GM23338 (cell line): ENCODE measurements around the gene B4GALT5. TPM values are rescaled to one million over a fixed set of nuclear protein-coding genes. Genes with fewer than 3 reads are reported as not detected.

Experiments used
- ATAC-seq: fragments of 200-7000 bp; cut with Tn5 transposase; 3 replicates; pipeline ENCODE4 v1.9.1; 2020
- DNase-seq: peaks from one replicate; pipeline ENCODE4 v3.0.0-alpha.2; 2015; ENCODE audit warnings: low spot score
- H2AFZ ChIP-seq: fragments of 200-600 bp; sonication (generic); 2 replicates; pipeline ENCODE4 v1.8.0; 2016; ENCODE audit warnings: antibody characterized with exemption, mild to moderate bottlenecking, moderate library complexity
- H3F3A ChIP-seq: fragments of 200-600 bp; sonication (generic); replicated peaks from 2 replicates; pipeline ENCODE4 v1.8.0; 2017; ENCODE audit warnings: antibody characterized with exemption, mixed run types, low read depth
- H3K27ac ChIP-seq: fragments of 200-600 bp; sonication (generic); 2 replicates; pipeline ENCODE4 v1.6.1; 2016; ENCODE audit warnings: low read depth
- H3K27me3 ChIP-seq: fragments of 200-600 bp; sonication (generic); 2 replicates; pipeline ENCODE4 v1.8.0; 2016; ENCODE audit warnings: mild to moderate bottlenecking, mixed run types, moderate library complexity; ENCODE audit not compliant: insufficient read depth
- H3K36me3 ChIP-seq: fragments of 200-600 bp; sonication (generic); 2 replicates; pipeline ENCODE4 v1.8.0; 2016; ENCODE audit warnings: mild to moderate bottlenecking; ENCODE audit not compliant: insufficient read depth
- H3K4me1 ChIP-seq: fragments of 200-600 bp; sonication (generic); 2 replicates; pipeline ENCODE4 v1.8.0; 2016; ENCODE audit warnings: mild to moderate bottlenecking, moderate library complexity; ENCODE audit not compliant: insufficient read depth
- H3K4me2 ChIP-seq: fragments of 200-600 bp; sonication (generic); 2 replicates; pipeline ENCODE4 v1.7.1; 2017; ENCODE audit warnings: mixed run types
- H3K4me3 ChIP-seq: fragments of 200-600 bp; sonication (generic); 2 replicates; pipeline ENCODE4 v1.6.1; 2016; ENCODE audit warnings: mixed run types
- H3K79me2 ChIP-seq: fragments of 200-600 bp; sonication (generic); replicated peaks from 2 replicates; pipeline ENCODE4 v1.8.0; 2017; ENCODE audit warnings: mild to moderate bottlenecking; ENCODE audit not compliant: insufficient read depth
- H3K9me2 ChIP-seq: fragments of 200-600 bp; sonication (generic); 2 replicates; pipeline ENCODE4 v1.8.0; 2017; ENCODE audit not compliant: insufficient read depth
- H4K20me1 ChIP-seq: fragments of 200-600 bp; sonication (generic); replicated peaks from 2 replicates; pipeline ENCODE4 v1.8.0; 2017; ENCODE audit warnings: mild to moderate bottlenecking; ENCODE audit not compliant: insufficient read depth
- H3K27ac Mint-ChIP-seq: 2 replicates; pipeline ENCODE4 v1.8.0; 2020; ENCODE audit warnings: inconsistent platforms, mild to moderate bottlenecking, moderate library complexity, mixed read lengths
- H3K27me3 Mint-ChIP-seq: 3 replicates; pipeline ENCODE4 v1.8.0; 2022; ENCODE audit warnings: low read depth, mild to moderate bottlenecking, moderate library complexity, mixed read lengths, inconsistent platforms; ENCODE audit not compliant: insufficient read depth, poor library complexity
- H3K36me3 Mint-ChIP-seq: 3 replicates; pipeline ENCODE4 v1.8.0; 2021; ENCODE audit warnings: low read depth, mild to moderate bottlenecking, inconsistent platforms, moderate library complexity, mixed read lengths
- H3K4me1 Mint-ChIP-seq: 3 replicates; pipeline ENCODE4 v1.8.0; 2020; ENCODE audit warnings: mild to moderate bottlenecking, inconsistent platforms, mixed read lengths
- H3K4me3 Mint-ChIP-seq: 3 replicates; pipeline ENCODE4 v1.8.0; 2021; ENCODE audit warnings: moderate library complexity, mild to moderate bottlenecking, inconsistent platforms, mixed read lengths
- H3K9me3 Mint-ChIP-seq: 3 replicates; pipeline ENCODE4 v1.8.0; 2020; ENCODE audit warnings: moderate library complexity, mild to moderate bottlenecking, inconsistent platforms, mixed read lengths
- ZNF331 ChIP-seq: fragments of 250-450 bp; sonication (Bioruptor Pico); IDR thresholded peaks from 2 replicates; pipeline ENCODE4 v1.5.0; 2020; ENCODE audit warnings: low read depth, mild to moderate bottlenecking, moderate library complexity
- polyA plus RNA-seq: library from polyadenylated mRNA; unstranded; fragments of >200 nt; fragmentation: Nextera tagmentation; extraction: Ambion mirVana; gene quantifications from 2 replicates; pipeline ENCODE4 v1.2.1, GENCODE V29; 2016
- total RNA-seq: library from RNA; depleted of rRNA; stranded (reverse); fragments of >200 nt; shearing (Covaris generic); gene quantifications from 2 replicates; pipeline ENCODE4 v1.2.3, GENCODE V29; 2014
- TF ChIP-seq, protein P1 (sequence below): fragments of 250-450 bp; sonication (Bioruptor Pico); IDR thresholded peaks from 2 replicates; pipeline ENCODE4 v1.5.0; 2020; ENCODE audit warnings: mild to moderate bottlenecking, moderate library complexity

The B4GALT5 gene
- total and polyA plus RNA-seq, 2 experiments from 2014 or later = 19.1 to 50.3 TPM

DNA sequence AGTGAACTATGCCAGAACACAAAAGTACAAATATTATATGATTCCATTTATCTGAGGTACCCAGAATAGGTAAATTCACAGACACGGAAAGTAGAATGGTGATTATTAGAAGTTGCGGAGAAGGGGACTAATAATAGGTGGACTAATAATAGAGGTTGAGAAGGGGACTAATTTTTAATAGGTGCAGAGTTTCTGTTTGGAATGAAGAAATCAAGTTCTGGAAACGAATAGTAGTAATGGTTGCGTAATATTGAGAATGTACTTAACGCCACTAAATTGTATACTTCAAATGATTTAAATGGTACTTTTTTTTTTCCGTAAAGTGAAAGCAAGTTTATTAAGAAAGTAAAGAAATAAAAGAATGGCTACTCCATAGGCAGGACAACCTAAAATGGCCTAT, 33.2 kb downstream of the B4GALT5 start (continued):
- TF ChIP-seq, protein P1, sequence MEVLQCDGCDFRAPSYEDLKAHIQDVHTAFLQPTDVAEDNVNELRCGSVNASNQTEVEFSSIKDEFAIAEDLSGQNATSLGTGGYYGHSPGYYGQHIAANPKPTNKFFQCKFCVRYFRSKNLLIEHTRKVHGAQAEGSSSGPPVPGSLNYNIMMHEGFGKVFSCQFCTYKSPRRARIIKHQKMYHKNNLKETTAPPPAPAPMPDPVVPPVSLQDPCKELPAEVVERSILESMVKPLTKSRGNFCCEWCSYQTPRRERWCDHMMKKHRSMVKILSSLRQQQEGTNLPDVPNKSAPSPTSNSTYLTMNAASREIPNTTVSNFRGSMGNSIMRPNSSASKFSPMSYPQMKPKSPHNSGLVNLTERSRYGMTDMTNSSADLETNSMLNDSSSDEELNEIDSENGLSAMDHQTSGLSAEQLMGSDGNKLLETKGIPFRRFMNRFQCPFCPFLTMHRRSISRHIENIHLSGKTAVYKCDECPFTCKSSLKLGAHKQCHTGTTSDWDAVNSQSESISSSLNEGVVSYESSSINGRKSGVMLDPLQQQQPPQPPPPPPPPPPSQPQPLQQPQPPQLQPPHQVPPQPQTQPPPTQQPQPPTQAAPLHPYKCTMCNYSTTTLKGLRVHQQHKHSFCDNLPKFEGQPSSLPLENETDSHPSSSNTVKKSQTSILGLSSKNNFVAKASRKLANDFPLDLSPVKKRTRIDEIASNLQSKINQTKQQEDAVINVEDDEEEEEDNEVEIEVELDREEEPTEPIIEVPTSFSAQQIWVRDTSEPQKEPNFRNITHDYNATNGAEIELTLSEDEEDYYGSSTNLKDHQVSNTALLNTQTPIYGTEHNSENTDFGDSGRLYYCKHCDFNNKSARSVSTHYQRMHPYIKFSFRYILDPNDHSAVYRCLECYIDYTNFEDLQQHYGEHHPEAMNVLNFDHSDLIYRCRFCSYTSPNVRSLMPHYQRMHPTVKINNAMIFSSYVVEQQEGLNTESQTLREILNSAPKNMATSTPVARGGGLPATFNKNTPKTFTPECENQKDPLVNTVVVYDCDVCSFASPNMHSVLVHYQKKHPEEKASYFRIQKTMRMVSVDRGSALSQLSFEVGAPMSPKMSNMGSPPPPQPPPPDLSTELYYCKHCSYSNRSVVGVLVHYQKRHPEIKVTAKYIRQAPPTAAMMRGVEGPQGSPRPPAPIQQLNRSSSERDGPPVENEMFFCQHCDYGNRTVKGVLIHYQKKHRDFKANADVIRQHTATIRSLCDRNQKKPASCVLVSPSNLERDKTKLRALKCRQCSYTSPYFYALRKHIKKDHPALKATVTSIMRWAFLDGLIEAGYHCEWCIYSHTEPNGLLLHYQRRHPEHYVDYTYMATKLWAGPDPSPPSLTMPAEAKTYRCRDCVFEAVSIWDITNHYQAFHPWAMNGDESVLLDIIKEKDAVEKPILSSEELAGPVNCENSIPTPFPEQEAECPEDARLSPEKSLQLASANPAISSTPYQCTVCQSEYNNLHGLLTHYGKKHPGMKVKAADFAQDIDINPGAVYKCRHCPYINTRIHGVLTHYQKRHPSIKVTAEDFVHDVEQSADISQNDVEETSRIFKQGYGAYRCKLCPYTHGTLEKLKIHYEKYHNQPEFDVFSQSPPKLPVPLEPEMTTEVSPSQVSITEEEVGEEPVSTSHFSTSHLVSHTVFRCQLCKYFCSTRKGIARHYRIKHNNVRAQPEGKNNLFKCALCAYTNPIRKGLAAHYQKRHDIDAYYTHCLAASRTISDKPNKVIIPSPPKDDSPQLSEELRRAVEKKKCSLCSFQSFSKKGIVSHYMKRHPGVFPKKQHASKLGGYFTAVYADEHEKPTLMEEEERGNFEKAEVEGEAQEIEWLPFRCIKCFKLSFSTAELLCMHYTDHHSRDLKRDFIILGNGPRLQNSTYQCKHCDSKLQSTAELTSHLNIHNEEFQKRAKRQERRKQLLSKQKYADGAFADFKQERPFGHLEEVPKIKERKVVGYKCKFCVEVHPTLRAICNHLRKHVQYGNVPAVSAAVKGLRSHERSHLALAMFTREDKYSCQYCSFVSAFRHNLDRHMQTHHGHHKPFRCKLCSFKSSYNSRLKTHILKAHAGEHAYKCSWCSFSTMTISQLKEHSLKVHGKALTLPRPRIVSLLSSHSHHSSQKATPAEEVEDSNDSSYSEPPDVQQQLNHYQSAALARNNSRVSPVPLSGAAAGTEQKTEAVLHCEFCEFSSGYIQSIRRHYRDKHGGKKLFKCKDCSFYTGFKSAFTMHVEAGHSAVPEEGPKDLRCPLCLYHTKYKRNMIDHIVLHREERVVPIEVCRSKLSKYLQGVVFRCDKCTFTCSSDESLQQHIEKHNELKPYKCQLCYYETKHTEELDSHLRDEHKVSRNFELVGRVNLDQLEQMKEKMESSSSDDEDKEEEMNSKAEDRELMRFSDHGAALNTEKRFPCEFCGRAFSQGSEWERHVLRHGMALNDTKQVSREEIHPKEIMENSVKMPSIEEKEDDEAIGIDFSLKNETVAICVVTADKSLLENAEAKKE (CRISPR knock-in tag) = no peak

DNA sequence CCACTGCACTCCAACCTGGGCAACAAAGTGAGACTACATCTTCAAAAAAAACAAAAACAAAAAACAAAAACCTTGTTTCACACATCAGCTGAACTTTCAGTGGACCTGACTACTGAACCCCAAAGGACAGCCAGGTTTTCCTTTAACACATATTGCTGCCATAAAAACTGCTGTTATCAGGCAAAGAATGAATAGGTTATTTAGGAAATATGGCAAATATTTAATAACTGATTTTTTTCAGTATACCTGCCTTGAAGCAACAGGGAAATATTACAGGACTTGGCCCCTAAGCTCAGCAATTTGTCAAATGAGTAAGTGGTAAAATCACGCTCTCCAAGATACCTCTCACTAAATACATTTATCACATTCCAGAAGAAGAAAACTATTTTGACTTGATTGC, 34.0 kb downstream of the B4GALT5 start:
- peaks cover 100% of the 10 kb centered on the region for H3K79me2 ChIP-seq
- peaks cover 83% of the 10 kb centered on the region for H4K20me1 ChIP-seq
- peaks cover 70% of the 10 kb centered on the region for H3K4me1 ChIP-seq
- no peaks in the 10 kb centered on the region for H3F3A ChIP-seq
- H3K4me3 Mint-ChIP-seq = no peak overlapping the region
- no peaks in the 10 kb centered on the region for H3K27me3 ChIP-seq
- peaks cover 4% of the 10 kb centered on the region; the same call in 2 of the 3 replicates for H3K36me3 Mint-ChIP-seq
- H3K9me2 ChIP-seq = no peaks in the 10 kb centered on the region
- no peak for ATAC-seq
- peaks cover 8% of the 10 kb centered on the region for H3K27me3 Mint-ChIP-seq
- H3K4me3 ChIP-seq = no peak overlapping the region
- TF ChIP-seq ZNF331 (CRISPR knock-in tag) = no peak
- H3K36me3 ChIP-seq = 0 out of 2 replicates have a peak, but pooled peaks cover 4% of the 10 kb centered on the region
- H3K27ac ChIP-seq = peak overlapping the region; percentile 86
- no peak overlapping the region for H3K4me2 ChIP-seq
- peaks cover 69% of the 10 kb centered on the region for H3K4me1 Mint-ChIP-seq
- H2AFZ ChIP-seq = no peak overlapping the region
- no peak overlapping the region for H3K27ac Mint-ChIP-seq
- no peaks in the 10 kb centered on the region; the same call in 2 of the 3 replicates for H3K9me3 Mint-ChIP-seq
- no peak for DNase-seq
